ENCODE data around the gene BMS1. TPM values are rescaled to one million over a fixed set of nuclear protein-coding genes. Genes with fewer than 3 reads are reported as not detected.
A peak's percentile ranks its signal among the peaks of the same experiment; 100 is the strongest.

BMS1 gene
- total and polyA plus RNA-seq, 7 donors, result 5.4 to 14.3 (median 12.2) TPM

DNA sequence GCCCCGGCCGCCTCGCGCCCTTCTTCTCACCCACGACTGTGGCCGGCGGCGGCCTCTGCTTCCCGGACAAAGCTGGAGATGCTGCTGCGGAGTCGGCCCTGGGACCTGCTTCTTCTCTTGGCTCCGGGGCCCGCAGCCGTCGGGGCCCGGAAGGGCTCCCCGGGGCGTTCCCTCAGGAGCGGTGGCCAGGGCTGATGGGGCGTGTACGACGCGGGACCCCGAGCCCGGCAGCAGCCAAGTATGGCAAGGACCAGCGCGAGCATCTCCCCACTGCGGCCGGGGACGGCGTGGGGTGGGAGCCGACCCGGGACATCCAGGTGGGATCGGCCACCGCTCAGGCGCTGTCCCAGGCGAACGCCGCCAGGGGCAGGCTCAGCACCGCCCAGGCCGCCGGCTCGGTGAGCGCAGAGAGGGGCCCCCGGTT, 27.6 kb upstream of the BMS1 start:
- peaks cover 0 to 33% (median 23%) of the 10 kb centered on the region in 4 donors for H3K4me1 ChIP-seq
- peak overlapping the region in 2 of 4 donors; percentile 58 to 70 for H3K27ac ChIP-seq
- no peaks in the 10 kb centered on the region for H3K9me3 ChIP-seq
- intact Hi-C loops (cut with DNase I), result loop anchor here (10.0 kb wide), 1 partner anchor 200 kb away; no protein-coding TSS in a partner anchor
- 5% methylated on average over 45 of the region's 45 CpGs for WGBS, 2 donors
- H3K27me3 ChIP-seq, result peaks cover 24 to 45% (median 33%) of the 10 kb centered on the region in 3 donors
- H3K4me3 ChIP-seq, result peak overlapping the region; percentile 37 to 65 (median 54)
- H3K36me3 ChIP-seq, result no peaks in the 10 kb centered on the region
- DNase-seq, result no peak
- TF ChIP-seq EP300 (IDR thresholded peaks at IDR 0.05), result no peak
- TF ChIP-seq POLR2AphosphoS5 (IDR thresholded peaks at IDR 0.05), result no peak
- TF ChIP-seq, protein P1, sequence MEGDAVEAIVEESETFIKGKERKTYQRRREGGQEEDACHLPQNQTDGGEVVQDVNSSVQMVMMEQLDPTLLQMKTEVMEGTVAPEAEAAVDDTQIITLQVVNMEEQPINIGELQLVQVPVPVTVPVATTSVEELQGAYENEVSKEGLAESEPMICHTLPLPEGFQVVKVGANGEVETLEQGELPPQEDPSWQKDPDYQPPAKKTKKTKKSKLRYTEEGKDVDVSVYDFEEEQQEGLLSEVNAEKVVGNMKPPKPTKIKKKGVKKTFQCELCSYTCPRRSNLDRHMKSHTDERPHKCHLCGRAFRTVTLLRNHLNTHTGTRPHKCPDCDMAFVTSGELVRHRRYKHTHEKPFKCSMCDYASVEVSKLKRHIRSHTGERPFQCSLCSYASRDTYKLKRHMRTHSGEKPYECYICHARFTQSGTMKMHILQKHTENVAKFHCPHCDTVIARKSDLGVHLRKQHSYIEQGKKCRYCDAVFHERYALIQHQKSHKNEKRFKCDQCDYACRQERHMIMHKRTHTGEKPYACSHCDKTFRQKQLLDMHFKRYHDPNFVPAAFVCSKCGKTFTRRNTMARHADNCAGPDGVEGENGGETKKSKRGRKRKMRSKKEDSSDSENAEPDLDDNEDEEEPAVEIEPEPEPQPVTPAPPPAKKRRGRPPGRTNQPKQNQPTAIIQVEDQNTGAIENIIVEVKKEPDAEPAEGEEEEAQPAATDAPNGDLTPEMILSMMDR (IDR thresholded peaks at IDR 0.05), result no peak
- TF ChIP-seq POLR2A (IDR thresholded peaks at IDR 0.05), result no peak

- Histone ChIP-seq H3K4me3 (peak overlapping the region in 3 of 4 donors; percentile 37 to 65 (median 64)), H3K27ac (no peak overlapping the region), H3K27me3 (peaks cover 22 to 45% (median 33%) of the 10 kb centered on the region in 3 donors), H3K9me3 (no peaks in the 10 kb centered on the region), H3K4me1 (peaks cover 0 to 33% (median 23%) of the 10 kb centered on the region in 4 donors), H3K36me3 (no peaks in the 10 kb centered on the region)
- DNase-seq, result no peak
- TF ChIP-seq EP300 (IDR thresholded peaks at IDR 0.05) (no peak), POLR2AphosphoS5 (IDR thresholded peaks at IDR 0.05) (no peak), POLR2A (IDR thresholded peaks at IDR 0.05) (no peak)
- TF ChIP-seq, protein P1 (IDR thresholded peaks at IDR 0.05), result no peak
- 62 to 65% methylated on average over 10 of the region's 10 CpGs for WGBS, 2 donors
- intact Hi-C loops (cut with DNase I), result loop anchor here (10.0 kb wide), 1 partner anchor 201 kb away; no protein-coding TSS in a partner anchor
Measured at GRCh38 chr10:42755556-42756093, 27.0 kb upstream of the BMS1 start.

GRCh38 chr10:42767906-42768305, 14.7 kb upstream of the BMS1 start:
- 88 to 90% methylated on average over 20 of the region's 20 CpGs for WGBS, 2 donors
- no peak overlapping the region for H3K27ac ChIP-seq
- no peaks in the 10 kb centered on the region for H3K36me3 ChIP-seq
- H3K4me3 ChIP-seq, result no peak overlapping the region
- TF ChIP-seq POLR2A (IDR thresholded peaks at IDR 0.05) (no peak), EP300 (IDR thresholded peaks at IDR 0.05) (no peak), POLR2AphosphoS5 (IDR thresholded peaks at IDR 0.05) (no peak)
- TF ChIP-seq, protein P1 (IDR thresholded peaks at IDR 0.05), result no peak
- no peaks in the 10 kb centered on the region for H3K4me1 ChIP-seq
- peaks cover 0 to 3% (median 0%) of the 10 kb centered on the region in 4 donors for H3K9me3 ChIP-seq
- DNase-seq, result no peak
- H3K27me3 ChIP-seq, result no peaks in the 10 kb centered on the region
- intact Hi-C loops (cut with DNase I), result no loop called here

DNA sequence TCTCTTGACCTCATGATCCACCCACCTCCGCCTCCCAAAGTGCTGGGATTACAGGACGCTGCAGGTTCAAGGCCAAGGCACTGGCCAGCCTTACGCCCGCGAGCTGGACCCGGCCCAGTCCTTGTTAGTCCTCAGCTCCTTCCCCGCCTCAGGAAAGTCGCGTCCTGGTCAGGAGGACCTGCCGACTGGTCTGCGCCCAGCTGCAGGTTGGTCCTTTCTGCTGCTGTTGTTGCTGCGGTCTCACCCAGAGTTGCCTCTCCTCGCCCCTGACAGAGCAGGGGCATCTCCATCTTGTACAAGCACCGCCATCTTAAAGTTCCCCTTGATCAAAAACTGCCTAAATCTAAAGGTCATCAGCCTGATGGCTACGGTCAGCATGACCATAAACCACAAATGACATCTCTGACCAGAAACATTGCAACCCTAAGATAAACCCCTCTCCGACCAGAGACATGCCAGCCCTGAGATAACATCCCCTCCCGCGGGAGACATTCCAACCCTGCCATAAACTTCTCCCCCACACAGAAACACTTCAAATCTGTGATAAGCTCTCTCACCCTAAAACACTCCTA, 13.9 kb upstream of the BMS1 start:
- Histone ChIP-seq H3K9me3 (peaks cover 0 to 3% (median 0%) of the 10 kb centered on the region in 4 donors), H3K27ac (no peak overlapping the region), H3K36me3 (no peaks in the 10 kb centered on the region), H3K27me3 (no peaks in the 10 kb centered on the region), H3K4me3 (no peak overlapping the region), H3K4me1 (no peaks in the 10 kb centered on the region)
- TF ChIP-seq POLR2AphosphoS5 (IDR thresholded peaks at IDR 0.05) (no peak), EP300 (IDR thresholded peaks at IDR 0.05) (no peak)
- TF ChIP-seq, protein P1 (IDR thresholded peaks at IDR 0.05), result no peak
- no peak for DNase-seq
- 90 to 91% methylated on average over 18 of the region's 18 CpGs for WGBS, 2 donors
- intact Hi-C loops (cut with DNase I), result no loop called here

Data from sigmoid colon (tissue), 7 donors.